ENCODE measurements around the gene GPER1. TPM values are rescaled to one million over a fixed set of nuclear protein-coding genes. Genes with fewer than 3 reads are reported as not detected.

The GPER1 gene
- total RNA-seq, 1 experiment from 2014 or later = 2.9 TPM

- CTCF ChIA-PET = no interaction called here
- intact Hi-C loops (cut with micrococcal nuclease; ENCODE audit: unreplicated experiment) = no loop called here
- Histone ChIP-seq H3K4me1 (ENCODE audit: control insufficient read depth, insufficient read depth, low read length) (no peaks in the 10 kb centered on the region), H3K27me3 (ENCODE audit: control insufficient read depth, insufficient read depth, low read length) (no peaks in the 10 kb centered on the region), H3K9me3 (ENCODE audit: control insufficient read depth, insufficient read depth, low read depth, low read length) (no peaks in the 10 kb centered on the region), H3K36me3 (ENCODE audit: control insufficient read depth, insufficient read depth, low read length) (no peaks in the 10 kb centered on the region), H3K27ac (ENCODE audit: low read length) (no peak overlapping the region), H3K4me3 (ENCODE audit: low read depth in 2 of 2, low read length in 2 of 2) (no peak overlapping the region)
- BruUV-seq (replicated peaks) = no TSS peak
- ATAC-seq (peak; percentile 12; the same call in 1 of the 2 replicates), DNase-seq (ENCODE audit: low read depth, low spot score) (no peak)
- POLR2A ChIA-PET = no interaction called here
- in situ Hi-C loops (cut with HindIII; ENCODE audit: low pct_unique_long_range_greater_than_20kb, low sequenced_read_pairs) = no loop called here
- TF ChIP-seq, protein P1, sequence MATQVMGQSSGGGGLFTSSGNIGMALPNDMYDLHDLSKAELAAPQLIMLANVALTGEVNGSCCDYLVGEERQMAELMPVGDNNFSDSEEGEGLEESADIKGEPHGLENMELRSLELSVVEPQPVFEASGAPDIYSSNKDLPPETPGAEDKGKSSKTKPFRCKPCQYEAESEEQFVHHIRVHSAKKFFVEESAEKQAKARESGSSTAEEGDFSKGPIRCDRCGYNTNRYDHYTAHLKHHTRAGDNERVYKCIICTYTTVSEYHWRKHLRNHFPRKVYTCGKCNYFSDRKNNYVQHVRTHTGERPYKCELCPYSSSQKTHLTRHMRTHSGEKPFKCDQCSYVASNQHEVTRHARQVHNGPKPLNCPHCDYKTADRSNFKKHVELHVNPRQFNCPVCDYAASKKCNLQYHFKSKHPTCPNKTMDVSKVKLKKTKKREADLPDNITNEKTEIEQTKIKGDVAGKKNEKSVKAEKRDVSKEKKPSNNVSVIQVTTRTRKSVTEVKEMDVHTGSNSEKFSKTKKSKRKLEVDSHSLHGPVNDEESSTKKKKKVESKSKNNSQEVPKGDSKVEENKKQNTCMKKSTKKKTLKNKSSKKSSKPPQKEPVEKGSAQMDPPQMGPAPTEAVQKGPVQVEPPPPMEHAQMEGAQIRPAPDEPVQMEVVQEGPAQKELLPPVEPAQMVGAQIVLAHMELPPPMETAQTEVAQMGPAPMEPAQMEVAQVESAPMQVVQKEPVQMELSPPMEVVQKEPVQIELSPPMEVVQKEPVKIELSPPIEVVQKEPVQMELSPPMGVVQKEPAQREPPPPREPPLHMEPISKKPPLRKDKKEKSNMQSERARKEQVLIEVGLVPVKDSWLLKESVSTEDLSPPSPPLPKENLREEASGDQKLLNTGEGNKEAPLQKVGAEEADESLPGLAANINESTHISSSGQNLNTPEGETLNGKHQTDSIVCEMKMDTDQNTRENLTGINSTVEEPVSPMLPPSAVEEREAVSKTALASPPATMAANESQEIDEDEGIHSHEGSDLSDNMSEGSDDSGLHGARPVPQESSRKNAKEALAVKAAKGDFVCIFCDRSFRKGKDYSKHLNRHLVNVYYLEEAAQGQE (IDR thresholded peaks at IDR 0.05; ENCODE audit: insufficient read depth in 1 of 2, low read depth in 2 of 2, low read length in 1 of 2) = no peak
- TF ChIP-seq POLR2AphosphoS5 (IDR thresholded peaks at IDR 0.05; ENCODE audit: low read depth, low read length) = no peak
- TF ChIP-seq TCF7L2 (IDR thresholded peaks at IDR 0.05; ENCODE audit: low read depth, low read length) = no peak
- TF ChIP-seq, protein P2, sequence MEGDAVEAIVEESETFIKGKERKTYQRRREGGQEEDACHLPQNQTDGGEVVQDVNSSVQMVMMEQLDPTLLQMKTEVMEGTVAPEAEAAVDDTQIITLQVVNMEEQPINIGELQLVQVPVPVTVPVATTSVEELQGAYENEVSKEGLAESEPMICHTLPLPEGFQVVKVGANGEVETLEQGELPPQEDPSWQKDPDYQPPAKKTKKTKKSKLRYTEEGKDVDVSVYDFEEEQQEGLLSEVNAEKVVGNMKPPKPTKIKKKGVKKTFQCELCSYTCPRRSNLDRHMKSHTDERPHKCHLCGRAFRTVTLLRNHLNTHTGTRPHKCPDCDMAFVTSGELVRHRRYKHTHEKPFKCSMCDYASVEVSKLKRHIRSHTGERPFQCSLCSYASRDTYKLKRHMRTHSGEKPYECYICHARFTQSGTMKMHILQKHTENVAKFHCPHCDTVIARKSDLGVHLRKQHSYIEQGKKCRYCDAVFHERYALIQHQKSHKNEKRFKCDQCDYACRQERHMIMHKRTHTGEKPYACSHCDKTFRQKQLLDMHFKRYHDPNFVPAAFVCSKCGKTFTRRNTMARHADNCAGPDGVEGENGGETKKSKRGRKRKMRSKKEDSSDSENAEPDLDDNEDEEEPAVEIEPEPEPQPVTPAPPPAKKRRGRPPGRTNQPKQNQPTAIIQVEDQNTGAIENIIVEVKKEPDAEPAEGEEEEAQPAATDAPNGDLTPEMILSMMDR (IDR thresholded peaks at IDR 0.05) = no peak
- no peak for TF ChIP-seq SIN3A (IDR thresholded peaks at IDR 0.05; ENCODE audit: borderline replicate concordance, insufficient read depth, low read depth, low read length)
Measured at GRCh38 chr7:1113548-1113885, 25.6 kb downstream of the GPER1 start.

GRCh38 chr7:1114088-1114487 is 26.2 kb downstream of the GPER1 start:
- ATAC-seq (no peak), DNase-seq (ENCODE audit: low read depth, low spot score) (no peak)
- ChIA-PET POLR2A (no interaction called here), CTCF (no interaction called here)
- Histone ChIP-seq H3K27me3 (ENCODE audit: control insufficient read depth, insufficient read depth, low read length) (no peaks in the 10 kb centered on the region), H3K36me3 (ENCODE audit: control insufficient read depth, insufficient read depth, low read length) (no peaks in the 10 kb centered on the region), H3K4me3 (ENCODE audit: low read depth in 2 of 2, low read length in 2 of 2) (no peak overlapping the region), H3K4me1 (ENCODE audit: control insufficient read depth, insufficient read depth, low read length) (no peaks in the 10 kb centered on the region), H3K27ac (ENCODE audit: low read length) (no peak overlapping the region), H3K9me3 (ENCODE audit: control insufficient read depth, insufficient read depth, low read depth, low read length) (no peaks in the 10 kb centered on the region)
- BruUV-seq (replicated peaks) = no TSS peak
- intact Hi-C loops (cut with micrococcal nuclease; ENCODE audit: unreplicated experiment) (no loop called here), in situ Hi-C loops (cut with HindIII; ENCODE audit: low pct_unique_long_range_greater_than_20kb, low sequenced_read_pairs) (no loop called here)
- TF ChIP-seq POLR2AphosphoS5 (IDR thresholded peaks at IDR 0.05; ENCODE audit: low read depth, low read length) (no peak), TCF7L2 (IDR thresholded peaks at IDR 0.05; ENCODE audit: low read depth, low read length) (no peak)

- CTCF ChIA-PET = no interaction called here
- no TSS peak for BruUV-seq (replicated peaks)
- no peaks in the 10 kb centered on the region for H3K36me3 ChIP-seq (ENCODE audit: control insufficient read depth, insufficient read depth, low read length)
- H3K27ac ChIP-seq (ENCODE audit: low read length) = no peak overlapping the region
- no peaks in the 10 kb centered on the region for H3K4me1 ChIP-seq (ENCODE audit: control insufficient read depth, insufficient read depth, low read length)
- no peaks in the 10 kb centered on the region for H3K27me3 ChIP-seq (ENCODE audit: control insufficient read depth, insufficient read depth, low read length)
- TF ChIP-seq TCF7L2 (IDR thresholded peaks at IDR 0.05; ENCODE audit: low read depth, low read length) (no peak), SIN3A (IDR thresholded peaks at IDR 0.05; ENCODE audit: borderline replicate concordance, insufficient read depth, low read depth, low read length) (no peak), POLR2AphosphoS5 (IDR thresholded peaks at IDR 0.05; ENCODE audit: low read depth, low read length) (no peak)
- TF ChIP-seq, protein P1 (IDR thresholded peaks at IDR 0.05; ENCODE audit: insufficient read depth in 1 of 2, low read depth in 2 of 2, low read length in 1 of 2) = no peak
- TF ChIP-seq, protein P2 (IDR thresholded peaks at IDR 0.05) = no peak
- POLR2A ChIA-PET = no interaction called here
- no peaks in the 10 kb centered on the region for H3K9me3 ChIP-seq (ENCODE audit: control insufficient read depth, insufficient read depth, low read depth, low read length)
- no peak for ATAC-seq
- in situ Hi-C loops (cut with HindIII; ENCODE audit: low pct_unique_long_range_greater_than_20kb, low sequenced_read_pairs) = no loop called here
- no peak overlapping the region for H3K4me3 ChIP-seq (ENCODE audit: low read depth in 2 of 2, low read length in 2 of 2)
- intact Hi-C loops (cut with micrococcal nuclease; ENCODE audit: unreplicated experiment) = no loop called here
- DNase-seq (ENCODE audit: low read depth, low spot score) = no peak
Measured at GRCh38 chr7:1114505-1114904, 26.6 kb downstream of the GPER1 start.

All from Panc1 (cell line).